SU-DHL-6 (cell line): ENCODE results near the gene ERCC5.

Source experiments
- H2AFZ ChIP-seq: fragments of 200-600 bp; sonication (generic); 2 replicates; pipeline ENCODE4 v1.6.1; 2014; ENCODE audit warnings: low read depth, mild to moderate bottlenecking, moderate library complexity, mixed read lengths, antibody characterized with exemption, low read length; ENCODE audit not compliant: severe bottlenecking
- H3F3A ChIP-seq: fragments of 200-600 bp; shearing (Covaris generic); 2 replicates; pipeline ENCODE4 v1.6.0; 2016; ENCODE audit warnings: antibody characterized with exemption, mild to moderate bottlenecking; ENCODE audit not compliant: insufficient read depth
- H3K27ac ChIP-seq: fragments of 200-600 bp; sonication (generic); 2 replicates; pipeline ENCODE4 v1.5.1; 2016; ENCODE audit warnings: low read depth, mild to moderate bottlenecking, low read length, moderate library complexity, mixed read lengths
- H3K27me3 ChIP-seq: fragments of 200-600 bp; sonication (generic), shearing (Covaris generic); 2 replicates; pipeline ENCODE4 v1.6.0; 2014; ENCODE audit warnings: mild to moderate bottlenecking, low read length
- H3K36me3 ChIP-seq: fragments of 200-600 bp; sonication (generic); 2 replicates; pipeline ENCODE4 v1.6.1; 2014; ENCODE audit warnings: mild to moderate bottlenecking, low read length, mixed read lengths
- H3K4me2 ChIP-seq: fragments of 300-600, 200-600 bp; shearing (Covaris generic), sonication (generic); 2 replicates; pipeline ENCODE4 v1.6.0; 2014; ENCODE audit warnings: low read length, low read depth, mild to moderate bottlenecking; ENCODE audit not compliant: poor library complexity, severe bottlenecking
- H3K4me3 ChIP-seq: fragments of 200-600 bp; sonication (generic); 2 replicates; pipeline ENCODE4 v1.5.1; 2014; ENCODE audit warnings: antibody characterized with exemption, low read length, mild to moderate bottlenecking, mixed read lengths; ENCODE audit not compliant: insufficient read depth, poor library complexity, severe bottlenecking
- H3K79me2 ChIP-seq: fragments of 200-600 bp; sonication (generic); 2 replicates; pipeline ENCODE4 v1.6.1; 2014; ENCODE audit warnings: mild to moderate bottlenecking, low read length, moderate library complexity; ENCODE audit not compliant: insufficient read depth
- H3K9ac ChIP-seq: fragments of 200-600 bp; sonication (generic); 2 replicates; pipeline ENCODE4 v1.7.0; 2014; ENCODE audit warnings: mild to moderate bottlenecking, low read length
- H3K9me2 ChIP-seq: fragments of 200-600 bp; sonication (generic); replicated peaks from 2 replicates; pipeline ENCODE4 v1.6.1; 2014; ENCODE audit warnings: low read length; ENCODE audit not compliant: insufficient read depth
- H3K9me3 ChIP-seq: fragments of 200-600 bp; sonication (generic); 2 replicates; pipeline ENCODE4 v1.6.1; 2014; ENCODE audit warnings: low read length, mixed read lengths; ENCODE audit not compliant: insufficient read depth
- H4K20me1 ChIP-seq: fragments of 200-600 bp; sonication (generic); 2 replicates; pipeline ENCODE4 v1.6.1; 2014; ENCODE audit warnings: low read depth, mild to moderate bottlenecking, antibody characterized with exemption, low read length, moderate library complexity, mixed read lengths
- EZH2phosphoT487 ChIP-seq: fragments of 200-600 bp; sonication (generic), shearing (Covaris generic); conservative IDR thresholded peaks from 2 replicates; pipeline ENCODE4 v1.6.1; 2018; ENCODE audit warnings: mild to moderate bottlenecking, antibody characterized with exemption, low read length, moderate library complexity, mixed read lengths
- TF ChIP-seq, protein P1 (sequence below): fragments of 200-600 bp; sonication (generic); IDR thresholded peaks from one replicate; pipeline ENCODE4 v1.5.1; 2017; ENCODE audit warnings: antibody characterized with exemption, mild to moderate bottlenecking, low read length, moderate library complexity; ENCODE audit not compliant: insufficient read depth, poor library complexity, severe bottlenecking

ERCC5 gene

DNA sequence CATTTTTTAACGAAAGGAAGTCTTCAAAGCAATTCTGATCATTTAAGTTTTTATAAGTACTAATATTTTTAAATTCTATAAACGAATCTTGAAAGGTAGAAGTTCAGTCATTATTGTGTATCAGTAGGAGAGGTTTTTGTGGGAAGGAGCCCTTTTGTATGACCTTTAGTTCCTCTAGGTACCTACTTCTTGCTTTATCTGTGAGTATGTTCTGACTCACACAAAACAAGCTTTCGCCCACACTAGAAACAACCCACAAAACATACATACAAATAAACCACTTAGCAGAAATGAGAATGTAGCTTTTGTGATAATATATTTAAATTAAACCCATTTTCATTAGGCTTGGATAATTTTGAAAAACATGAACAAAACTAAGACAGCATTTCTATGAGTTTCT lies 27.8 kb downstream of the ERCC5 start:
- Histone ChIP-seq H2AFZ (no peak overlapping the region), H3K4me2 (no peak overlapping the region), H3K9ac (no peak overlapping the region), H3K27me3 (no peaks in the 10 kb centered on the region), H3F3A (peaks cover 11% of the 10 kb centered on the region; the same call in 1 of the 2 replicates), H3K27ac (no peak overlapping the region), H3K79me2 (peaks cover 5% of the 10 kb centered on the region; the same call in 1 of the 2 replicates), H3K9me3 (no peaks in the 10 kb centered on the region), H3K9me2 (no peaks in the 10 kb centered on the region), H3K4me3 (no peak overlapping the region), H3K36me3 (peaks cover 41% of the 10 kb centered on the region), H4K20me1 (no peaks in the 10 kb centered on the region)
- TF ChIP-seq, protein P1, sequence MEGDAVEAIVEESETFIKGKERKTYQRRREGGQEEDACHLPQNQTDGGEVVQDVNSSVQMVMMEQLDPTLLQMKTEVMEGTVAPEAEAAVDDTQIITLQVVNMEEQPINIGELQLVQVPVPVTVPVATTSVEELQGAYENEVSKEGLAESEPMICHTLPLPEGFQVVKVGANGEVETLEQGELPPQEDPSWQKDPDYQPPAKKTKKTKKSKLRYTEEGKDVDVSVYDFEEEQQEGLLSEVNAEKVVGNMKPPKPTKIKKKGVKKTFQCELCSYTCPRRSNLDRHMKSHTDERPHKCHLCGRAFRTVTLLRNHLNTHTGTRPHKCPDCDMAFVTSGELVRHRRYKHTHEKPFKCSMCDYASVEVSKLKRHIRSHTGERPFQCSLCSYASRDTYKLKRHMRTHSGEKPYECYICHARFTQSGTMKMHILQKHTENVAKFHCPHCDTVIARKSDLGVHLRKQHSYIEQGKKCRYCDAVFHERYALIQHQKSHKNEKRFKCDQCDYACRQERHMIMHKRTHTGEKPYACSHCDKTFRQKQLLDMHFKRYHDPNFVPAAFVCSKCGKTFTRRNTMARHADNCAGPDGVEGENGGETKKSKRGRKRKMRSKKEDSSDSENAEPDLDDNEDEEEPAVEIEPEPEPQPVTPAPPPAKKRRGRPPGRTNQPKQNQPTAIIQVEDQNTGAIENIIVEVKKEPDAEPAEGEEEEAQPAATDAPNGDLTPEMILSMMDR: no peak
- no peak for TF ChIP-seq EZH2phosphoT487

DNA sequence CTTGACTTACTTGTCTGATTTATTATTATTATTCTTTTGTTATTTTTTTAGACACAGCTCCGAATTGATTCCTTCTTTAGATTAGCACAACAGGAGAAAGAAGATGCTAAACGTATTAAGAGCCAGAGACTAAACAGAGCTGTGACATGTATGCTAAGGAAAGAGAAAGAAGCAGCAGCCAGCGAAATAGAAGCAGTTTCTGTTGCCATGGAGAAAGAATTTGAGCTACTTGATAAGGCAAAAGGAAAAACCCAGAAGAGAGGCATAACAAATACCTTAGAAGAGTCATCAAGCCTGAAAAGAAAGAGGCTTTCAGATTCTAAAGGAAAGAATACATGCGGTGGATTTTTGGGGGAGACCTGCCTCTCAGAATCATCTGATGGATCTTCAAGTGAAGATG lies 29.4 kb downstream of the ERCC5 start:
- H4K20me1 ChIP-seq: no peaks in the 10 kb centered on the region
- peaks cover 37% of the 10 kb centered on the region for H3K36me3 ChIP-seq
- no peak overlapping the region for H3K4me3 ChIP-seq
- TF ChIP-seq, protein P1: no peak
- no peak for TF ChIP-seq EZH2phosphoT487
- H3K4me2 ChIP-seq: no peak overlapping the region
- 0 out of 2 replicates have a peak, but pooled peaks cover 5% of the 10 kb centered on the region for H3F3A ChIP-seq
- H3K79me2 ChIP-seq: peaks cover 5% of the 10 kb centered on the region; the same call in 1 of the 2 replicates
- H3K9ac ChIP-seq: no peak overlapping the region
- no peaks in the 10 kb centered on the region for H3K27me3 ChIP-seq
- no peak overlapping the region for H3K27ac ChIP-seq
- no peak overlapping the region for H2AFZ ChIP-seq
- H3K9me2 ChIP-seq: no peaks in the 10 kb centered on the region
- no peaks in the 10 kb centered on the region for H3K9me3 ChIP-seq

DNA sequence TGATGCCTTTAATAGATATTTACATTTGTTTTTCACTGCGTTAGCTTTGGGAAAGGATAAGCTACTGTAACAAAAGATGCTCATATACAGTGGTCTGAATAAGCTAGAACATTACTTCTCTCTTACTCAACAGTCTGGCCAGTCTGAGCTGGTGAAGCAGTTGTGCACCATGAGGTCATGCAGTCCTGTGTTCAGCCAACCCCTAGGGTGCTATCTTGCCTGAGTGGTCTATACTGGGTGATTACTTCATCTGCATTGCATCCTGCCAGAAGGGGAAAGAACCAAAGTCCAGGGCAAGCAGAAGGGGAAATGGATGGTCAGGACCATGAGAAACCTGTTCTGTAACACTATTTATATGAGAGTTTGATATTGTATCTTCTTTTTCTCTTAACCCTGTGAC lies 31.5 kb downstream of the ERCC5 start:
- Histone ChIP-seq H3K9me3 (no peaks in the 10 kb centered on the region), H3K9me2 (no peaks in the 10 kb centered on the region), H3K27ac (no peak overlapping the region), H3K4me2 (no peak overlapping the region), H3K79me2 (no peaks in the 10 kb centered on the region), H3F3A (0 out of 2 replicates have a peak, but pooled peaks cover 3% of the 10 kb centered on the region), H2AFZ (no peak overlapping the region), H3K36me3 (peaks cover 30% of the 10 kb centered on the region), H4K20me1 (no peaks in the 10 kb centered on the region), H3K27me3 (no peaks in the 10 kb centered on the region), H3K9ac (no peak overlapping the region), H3K4me3 (no peak overlapping the region)
- no peak for TF ChIP-seq EZH2phosphoT487
- TF ChIP-seq, protein P1: no peak
